Testis (tissue), 3 donors: Measurements from ENCODE around the gene MYO1A. TPM values are rescaled to one million over a fixed set of nuclear protein-coding genes. Genes with fewer than 3 reads are reported as not detected.

Experiments
- DNase-seq: peaks from one replicate; pipeline ENCODE4 v3.0.0-alpha.2; 2019
- H3K27ac ChIP-seq, 2 donors: fragments of 200-600 bp; sonication (generic); one replicate each; pipeline ENCODE4 v1.5.1; 2019
- H3K27me3 ChIP-seq: fragments of 200-600 bp; sonication (generic); one replicate; pipeline ENCODE4 v1.5.1; 2019
- H3K36me3 ChIP-seq: fragments of 200-600 bp; sonication (generic); one replicate; pipeline ENCODE4 v1.5.1; 2017; ENCODE audit warnings: low read depth; ENCODE audit errors: missing control alignments
- H3K4me1 ChIP-seq: fragments of 200-600 bp; sonication (generic); one replicate; pipeline ENCODE4 v1.5.1; 2019
- H3K4me3 ChIP-seq, 2 donors: fragments of 200-600 bp; sonication (generic); one replicate each; pipeline ENCODE4 v1.5.1; 2017 to 2019
- H3K9me3 ChIP-seq: fragments of 200-600 bp; sonication (generic); one replicate; pipeline ENCODE4 v1.5.1; 2017
- POLR2A ChIP-seq: fragments of 450-650 bp; IDR thresholded peaks from one replicate; pipeline ENCODE4 v1.6.1; 2017; ENCODE audit warnings: antibody characterized with exemption, mild to moderate bottlenecking, moderate library complexity
- WGBS, 2 donors: methylation state at CpG; one replicate each; pipeline ENCODE4 v1.1.5; 2018; 5-methylcytosine and 5-hydroxymethylcytosine counted together
- intact Hi-C: fragments of 100-400 bp; cut with DNase I; formaldehyde crosslinking; loops from one replicate; pipeline ENCODE4 v1.15.1; 2023; ENCODE audit warnings: low total_unique reads
- polyA plus RNA-seq: library from polyadenylated mRNA; stranded (reverse); fragments of 350-450 nt; fragmentation: Illumina TruSeq; extraction: RNeasy Lipid Tissue Mini Kit (QIAGEN cat#74804); gene quantifications from one replicate; pipeline ENCODE4 v1.2.3, GENCODE V29; 2014; ENCODE audit warnings: low read depth, low replicate concordance; ENCODE audit not compliant: insufficient read depth
- total RNA-seq, 2 donors: library from RNA; depleted of rRNA; stranded (reverse); fragments of >200 nt; gene quantifications; one replicate each; pipeline ENCODE4 v1.2.3, GENCODE V29; 2016
- TF ChIP-seq, protein P1 (sequence below), 3 experiments: fragments of 450-650 bp in 2 of 3; fragments of 200-600 bp in 1 of 3; sonication (generic) in 1 of 3; IDR thresholded peaks; one replicate each; pipeline ENCODE4 v1.5.1; 2016 to 2019; ENCODE audit warnings: antibody characterized with exemption in 3 of 3, mild to moderate bottlenecking in 2 of 3, moderate library complexity in 1 of 3

The MYO1A gene
- total and polyA plus RNA-seq, 3 donors from 2014 or later: 5.4 to 7.6 (median 5.9) TPM

DNA sequence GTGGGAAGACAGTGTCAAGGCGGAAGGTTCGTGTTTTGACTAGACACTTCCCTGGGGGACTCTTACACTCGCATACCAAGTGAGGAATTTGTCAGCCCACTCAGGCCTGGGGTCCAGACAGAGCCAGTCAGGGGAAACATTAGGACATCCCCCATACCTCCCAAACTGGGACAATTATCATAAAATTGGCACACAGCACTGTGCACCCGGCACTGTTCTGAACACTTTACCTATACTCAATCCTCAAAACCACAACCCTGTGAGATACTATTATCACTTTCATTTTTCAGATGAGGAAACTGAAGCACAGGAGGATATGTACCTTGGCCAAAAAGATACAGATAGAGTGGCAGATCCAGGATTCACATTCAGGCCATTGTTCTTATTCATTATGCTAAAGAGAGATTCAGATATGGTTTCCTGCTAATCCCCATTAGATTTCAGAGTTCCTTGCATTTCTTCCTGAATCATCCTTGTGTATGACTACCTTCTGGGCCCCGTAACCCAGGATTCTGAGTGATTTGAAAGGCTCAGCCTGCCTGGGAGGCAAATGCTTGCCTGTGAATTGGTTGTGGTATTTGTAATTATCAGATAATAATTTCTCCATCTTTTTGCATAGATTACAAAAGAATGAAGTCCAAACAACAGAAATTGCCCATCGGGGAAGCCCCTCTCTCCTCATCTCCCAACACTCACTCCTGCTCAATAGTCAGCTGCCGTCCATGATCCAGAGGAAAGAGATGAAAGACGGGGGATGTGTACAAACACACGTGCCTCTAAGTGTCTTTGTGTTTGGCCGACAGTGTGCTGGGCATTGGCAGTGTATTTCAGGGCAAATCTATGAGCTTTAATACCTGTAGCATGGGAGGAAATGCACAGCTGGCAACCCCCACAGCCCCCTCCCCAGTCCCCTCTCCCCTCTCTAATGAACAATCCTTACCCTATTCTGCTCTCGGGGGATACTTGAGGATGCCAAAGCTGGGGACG is 38.2 kb downstream of the MYO1A start:
- intact Hi-C loops: no loop called here
- peaks cover under 1% of the 10 kb centered on the region for H3K4me1 ChIP-seq
- H3K36me3 ChIP-seq: no peaks in the 10 kb centered on the region
- 71 to 73% methylated on average over 12 of the region's 12 CpGs for WGBS, 2 donors
- no peaks in the 10 kb centered on the region for H3K9me3 ChIP-seq
- no peak overlapping the region for H3K4me3 ChIP-seq
- TF ChIP-seq, protein P1, sequence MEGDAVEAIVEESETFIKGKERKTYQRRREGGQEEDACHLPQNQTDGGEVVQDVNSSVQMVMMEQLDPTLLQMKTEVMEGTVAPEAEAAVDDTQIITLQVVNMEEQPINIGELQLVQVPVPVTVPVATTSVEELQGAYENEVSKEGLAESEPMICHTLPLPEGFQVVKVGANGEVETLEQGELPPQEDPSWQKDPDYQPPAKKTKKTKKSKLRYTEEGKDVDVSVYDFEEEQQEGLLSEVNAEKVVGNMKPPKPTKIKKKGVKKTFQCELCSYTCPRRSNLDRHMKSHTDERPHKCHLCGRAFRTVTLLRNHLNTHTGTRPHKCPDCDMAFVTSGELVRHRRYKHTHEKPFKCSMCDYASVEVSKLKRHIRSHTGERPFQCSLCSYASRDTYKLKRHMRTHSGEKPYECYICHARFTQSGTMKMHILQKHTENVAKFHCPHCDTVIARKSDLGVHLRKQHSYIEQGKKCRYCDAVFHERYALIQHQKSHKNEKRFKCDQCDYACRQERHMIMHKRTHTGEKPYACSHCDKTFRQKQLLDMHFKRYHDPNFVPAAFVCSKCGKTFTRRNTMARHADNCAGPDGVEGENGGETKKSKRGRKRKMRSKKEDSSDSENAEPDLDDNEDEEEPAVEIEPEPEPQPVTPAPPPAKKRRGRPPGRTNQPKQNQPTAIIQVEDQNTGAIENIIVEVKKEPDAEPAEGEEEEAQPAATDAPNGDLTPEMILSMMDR (IDR thresholded peaks at IDR 0.05): no peak
- TF ChIP-seq POLR2A: no peak
- no peak overlapping the region for H3K27ac ChIP-seq
- H3K27me3 ChIP-seq: no peaks in the 10 kb centered on the region
- no peak for DNase-seq

DNA sequence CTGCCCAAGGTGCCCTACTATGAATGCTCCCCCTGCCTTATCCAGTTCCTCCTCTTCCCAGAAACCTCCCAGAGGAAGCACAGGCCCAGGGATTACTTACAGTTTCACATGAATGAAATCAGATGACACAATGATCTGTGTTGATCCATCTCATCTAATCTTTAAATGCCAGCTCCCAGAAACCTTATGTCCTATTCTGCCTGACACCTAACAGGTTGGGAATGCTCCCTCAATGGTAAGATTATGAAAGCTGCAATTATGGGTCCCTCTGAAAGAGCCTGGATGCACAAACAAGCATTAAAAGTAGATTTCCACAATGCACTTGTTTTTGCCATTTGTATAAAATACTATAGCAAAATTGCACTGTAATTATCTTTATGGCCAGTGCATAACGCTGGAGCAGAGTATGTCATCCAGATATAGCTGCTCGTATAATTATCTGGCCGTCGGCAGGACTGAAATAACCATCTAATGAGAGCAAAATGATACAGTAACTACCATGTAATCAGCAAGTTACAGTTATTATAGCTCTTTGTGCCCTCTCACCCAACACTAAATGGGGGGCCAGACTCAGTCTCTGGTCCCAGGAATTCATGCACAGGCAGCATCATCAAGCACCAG is 39.2 kb downstream of the MYO1A start:
- intact Hi-C loops: no loop called here

DNA sequence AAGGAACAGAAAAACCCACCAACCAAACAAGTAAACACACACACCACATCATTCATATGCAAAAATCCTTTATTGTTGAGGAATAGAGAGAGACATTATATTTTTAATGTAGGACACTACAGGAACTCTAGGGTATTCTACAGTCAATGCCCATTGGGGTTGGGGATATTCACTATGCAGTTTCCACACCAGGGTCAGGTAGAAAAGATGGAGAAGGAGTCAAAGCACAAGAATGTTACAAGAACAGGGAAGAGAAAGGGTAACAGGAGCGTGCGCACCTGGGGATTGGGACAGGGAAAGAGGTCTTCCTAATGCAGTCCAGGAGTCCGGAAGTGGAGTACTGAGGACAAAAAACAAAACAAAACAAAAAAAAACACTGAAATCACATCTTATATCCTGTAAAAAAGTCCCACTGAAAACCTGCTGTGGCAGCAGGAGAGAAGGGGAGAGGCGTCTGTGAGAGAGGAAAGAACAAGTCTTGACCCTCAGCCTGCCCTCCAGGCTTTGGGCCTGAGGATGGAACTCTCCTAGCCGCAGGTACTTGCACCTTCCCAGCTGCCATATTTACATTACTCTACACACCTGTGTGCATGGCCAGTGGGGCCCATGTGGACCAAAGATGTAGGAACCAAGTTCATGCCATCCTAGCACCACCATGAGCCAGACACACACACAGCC is 39.8 kb downstream of the MYO1A start:
- no peaks in the 10 kb centered on the region for H3K36me3 ChIP-seq
- no peak overlapping the region for H3K4me3 ChIP-seq
- TF ChIP-seq, protein P1 (IDR thresholded peaks at IDR 0.05): no peak
- TF ChIP-seq POLR2A: no peak
- no peaks in the 10 kb centered on the region for H3K27me3 ChIP-seq
- H3K4me1 ChIP-seq: peaks cover 8% of the 10 kb centered on the region
- DNase-seq: no peak
- 90 to 91% methylated on average over 5 of the region's 5 CpGs for WGBS, 2 donors
- H3K9me3 ChIP-seq: no peaks in the 10 kb centered on the region
- intact Hi-C loops: no loop called here
- H3K27ac ChIP-seq: no peak overlapping the region

More for the DNA sequence above, 39.2 kb downstream of the MYO1A start:
- Histone ChIP-seq H3K27me3 (no peaks in the 10 kb centered on the region), H3K36me3 (no peaks in the 10 kb centered on the region), H3K27ac (no peak overlapping the region), H3K4me3 (no peak overlapping the region), H3K9me3 (no peaks in the 10 kb centered on the region), H3K4me1 (peaks cover 3% of the 10 kb centered on the region)
- no peak for DNase-seq
- TF ChIP-seq POLR2A: no peak
- TF ChIP-seq, protein P1 (IDR thresholded peaks at IDR 0.05): no peak
- 66 to 76% methylated on average over 4 of the region's 4 CpGs for WGBS, 2 donors

DNA sequence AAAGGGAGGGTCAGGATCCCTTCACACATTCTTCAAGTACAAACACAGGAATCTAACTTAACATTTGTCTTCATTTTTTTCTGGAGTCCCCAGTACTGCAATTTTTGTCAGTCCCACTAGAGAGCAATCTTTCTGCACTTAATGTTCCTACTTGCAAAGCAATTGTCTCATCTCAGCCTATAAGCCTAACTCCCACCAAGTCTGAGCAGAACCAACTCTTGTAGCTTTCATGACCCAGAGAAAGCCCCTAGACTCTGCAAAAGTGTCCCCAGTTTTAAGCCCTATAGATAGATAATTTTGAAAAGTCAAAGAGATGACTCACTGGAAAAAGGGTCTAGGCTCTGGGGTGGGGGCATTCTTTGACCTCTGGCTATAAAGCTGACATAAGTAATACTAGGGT is 41.8 kb downstream of the MYO1A start:
- no peaks in the 10 kb centered on the region for H3K27me3 ChIP-seq
- H3K4me1 ChIP-seq: peaks cover 14% of the 10 kb centered on the region
- H3K36me3 ChIP-seq: no peaks in the 10 kb centered on the region
- TF ChIP-seq POLR2A: no peak
- TF ChIP-seq, protein P1 (IDR thresholded peaks at IDR 0.05): peak; percentile 26 to 70 (median 65)
- DNase-seq: no peak
- H3K4me3 ChIP-seq: no peak overlapping the region
- intact Hi-C loops: no loop called here
- no peak overlapping the region for H3K27ac ChIP-seq
- no peaks in the 10 kb centered on the region for H3K9me3 ChIP-seq
